C4-2B (cell line): Measurements from ENCODE around the gene PRIM1.

Experiments used
- ZFX ChIP-seq: fragments of 450-650 bp; IDR thresholded peaks from 2 replicates; pipeline ENCODE4 v1.6.1; 2017
- TF ChIP-seq, protein P1 (sequence below): fragments of 450-650 bp; conservative IDR thresholded peaks from 2 replicates; pipeline ENCODE4 v1.5.1; 2017; ENCODE audit warnings: mild to moderate bottlenecking

DNA sequence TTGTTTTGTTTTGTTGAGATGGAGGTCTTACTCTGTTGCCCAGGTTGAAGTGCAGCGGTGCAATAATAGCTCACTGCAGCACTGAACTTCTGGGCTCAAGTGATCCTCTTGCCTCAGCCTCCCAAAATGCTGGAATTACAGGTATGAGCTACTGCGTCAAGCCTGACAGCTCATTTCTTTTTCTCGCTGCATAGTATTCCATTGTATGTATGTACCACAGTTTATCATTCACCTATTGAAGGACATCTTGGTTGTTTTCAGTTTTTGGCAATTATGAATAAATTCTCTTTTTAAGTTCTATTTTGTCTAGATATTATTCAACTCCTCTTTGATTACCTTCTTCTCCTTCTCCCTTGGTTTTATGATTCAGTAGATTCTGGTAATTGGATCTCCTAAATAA, 24.5 kb upstream of the PRIM1 start:
- TF ChIP-seq, protein P1, sequence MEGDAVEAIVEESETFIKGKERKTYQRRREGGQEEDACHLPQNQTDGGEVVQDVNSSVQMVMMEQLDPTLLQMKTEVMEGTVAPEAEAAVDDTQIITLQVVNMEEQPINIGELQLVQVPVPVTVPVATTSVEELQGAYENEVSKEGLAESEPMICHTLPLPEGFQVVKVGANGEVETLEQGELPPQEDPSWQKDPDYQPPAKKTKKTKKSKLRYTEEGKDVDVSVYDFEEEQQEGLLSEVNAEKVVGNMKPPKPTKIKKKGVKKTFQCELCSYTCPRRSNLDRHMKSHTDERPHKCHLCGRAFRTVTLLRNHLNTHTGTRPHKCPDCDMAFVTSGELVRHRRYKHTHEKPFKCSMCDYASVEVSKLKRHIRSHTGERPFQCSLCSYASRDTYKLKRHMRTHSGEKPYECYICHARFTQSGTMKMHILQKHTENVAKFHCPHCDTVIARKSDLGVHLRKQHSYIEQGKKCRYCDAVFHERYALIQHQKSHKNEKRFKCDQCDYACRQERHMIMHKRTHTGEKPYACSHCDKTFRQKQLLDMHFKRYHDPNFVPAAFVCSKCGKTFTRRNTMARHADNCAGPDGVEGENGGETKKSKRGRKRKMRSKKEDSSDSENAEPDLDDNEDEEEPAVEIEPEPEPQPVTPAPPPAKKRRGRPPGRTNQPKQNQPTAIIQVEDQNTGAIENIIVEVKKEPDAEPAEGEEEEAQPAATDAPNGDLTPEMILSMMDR, result no peak
- TF ChIP-seq ZFX, result no peak
